Stimulated activated CD4-positive, alpha-beta T cell treated with anti-CD3 and anti-CD28 coated beads, TNF-alpha, amount 100 ng/mL, for 1 hour (primary cell): Measurements from ENCODE around the gene C15orf39.
A peak's percentile ranks its signal among the peaks of the same experiment; 100 is the strongest.
"Not testable (repeated sequence)": the region's sequence is repeated elsewhere in the genome, so short reads cannot be mapped to it uniquely, and the experiment has no call there.

Experiments
- DNase-seq, 3 donors: peaks; one replicate each; pipeline ENCODE4 v3.0.0-alpha.2; 2020; ENCODE audit warnings: low read depth in 3 of 3, low spot score in 1 of 3

C15orf39 gene

DNA sequence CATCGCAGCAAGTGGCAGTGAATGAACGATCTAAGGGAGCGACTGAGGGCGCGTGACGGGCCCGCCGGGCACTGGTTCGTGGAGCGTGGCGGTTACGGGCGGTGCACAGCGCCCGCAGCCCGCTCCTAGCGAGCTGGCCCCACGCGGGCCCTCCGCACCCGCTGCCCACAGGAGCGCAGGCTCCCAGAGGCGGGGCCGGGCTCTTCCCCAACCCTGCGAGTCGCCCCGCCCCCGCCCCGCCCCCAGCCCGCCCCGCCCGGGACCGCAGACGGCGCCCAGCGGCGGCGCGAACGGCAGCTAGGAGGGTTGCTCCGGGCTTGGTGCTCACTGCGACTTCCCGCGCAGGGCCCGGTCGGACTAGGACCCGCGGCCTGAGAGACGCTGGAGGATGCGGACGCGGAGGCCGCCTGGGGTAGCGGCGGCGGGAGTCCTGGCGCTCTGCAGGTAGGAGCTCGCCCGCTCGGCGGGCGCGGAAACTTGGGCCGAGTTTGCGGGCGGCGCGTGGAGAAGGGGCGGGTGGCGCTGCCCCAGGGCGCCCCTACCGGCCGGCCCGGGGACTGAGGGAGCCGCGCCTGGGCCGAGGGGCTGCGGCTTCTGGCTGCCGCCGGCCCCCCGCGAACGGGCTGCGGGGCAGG, at the start of gene C15orf39:
Gene C15orf39, plus strand, starts transcription at position 267 of the 635 bp plus-strand sequence. CDS start 4,167 bp downstream, outside the sequence.
- peak; percentile 24 to 72 (median 59) for DNase-seq

DNA sequence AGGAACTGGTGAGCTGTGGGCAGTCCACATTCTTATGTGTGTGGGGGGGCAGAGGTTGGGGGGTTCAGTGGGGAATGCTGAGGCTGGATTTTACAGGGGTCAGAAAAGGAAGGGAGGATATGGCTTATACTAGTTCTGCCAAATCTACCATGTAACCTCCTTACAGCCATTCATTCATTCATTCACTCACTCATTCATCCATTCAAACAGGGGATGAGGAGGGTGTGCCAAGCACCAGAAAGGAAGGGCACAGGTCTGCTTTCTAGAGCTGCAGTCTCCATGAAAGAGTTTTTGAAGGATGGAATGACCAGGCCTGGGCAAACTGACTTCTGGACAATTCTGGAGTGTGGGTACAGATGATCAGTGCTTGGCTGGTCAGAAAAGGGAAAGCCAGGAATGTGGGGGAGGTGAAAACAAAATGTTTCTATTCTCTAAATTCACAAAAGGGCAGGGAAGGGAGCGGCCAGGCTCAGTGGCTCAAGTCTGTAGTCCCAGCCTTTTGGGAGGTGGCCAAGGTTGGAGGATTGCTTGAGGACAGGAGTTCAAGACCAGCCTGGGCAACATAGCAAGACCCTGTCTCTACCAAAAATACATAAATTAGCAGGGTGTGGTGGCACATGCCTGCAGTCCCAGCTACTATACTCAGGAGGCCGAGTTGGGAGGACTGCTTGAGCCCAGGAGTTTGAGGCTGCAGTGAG, 49.2 kb upstream of the C15orf39 start:
- no peak for DNase-seq

DNA sequence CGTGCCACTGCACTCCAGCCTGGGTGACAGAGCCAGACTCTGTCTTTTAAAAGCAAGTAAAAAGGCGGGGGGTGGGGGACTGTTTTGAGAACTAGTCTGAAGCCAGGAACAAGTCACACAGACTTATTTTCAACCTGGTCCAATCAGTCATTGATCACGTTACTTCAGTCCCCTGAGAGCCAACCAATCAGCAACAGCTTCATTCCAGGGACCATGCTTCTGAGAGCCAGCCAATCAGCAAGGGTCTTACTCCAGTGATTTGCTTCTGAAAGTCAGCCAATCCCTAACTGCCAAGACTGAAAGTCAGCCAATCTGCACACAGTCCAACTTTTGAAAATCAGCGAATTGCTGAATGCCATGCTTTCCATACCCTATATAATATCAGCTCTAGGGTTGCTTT, 48.6 kb upstream of the C15orf39 start:
- DNase-seq = no peak

DNA sequence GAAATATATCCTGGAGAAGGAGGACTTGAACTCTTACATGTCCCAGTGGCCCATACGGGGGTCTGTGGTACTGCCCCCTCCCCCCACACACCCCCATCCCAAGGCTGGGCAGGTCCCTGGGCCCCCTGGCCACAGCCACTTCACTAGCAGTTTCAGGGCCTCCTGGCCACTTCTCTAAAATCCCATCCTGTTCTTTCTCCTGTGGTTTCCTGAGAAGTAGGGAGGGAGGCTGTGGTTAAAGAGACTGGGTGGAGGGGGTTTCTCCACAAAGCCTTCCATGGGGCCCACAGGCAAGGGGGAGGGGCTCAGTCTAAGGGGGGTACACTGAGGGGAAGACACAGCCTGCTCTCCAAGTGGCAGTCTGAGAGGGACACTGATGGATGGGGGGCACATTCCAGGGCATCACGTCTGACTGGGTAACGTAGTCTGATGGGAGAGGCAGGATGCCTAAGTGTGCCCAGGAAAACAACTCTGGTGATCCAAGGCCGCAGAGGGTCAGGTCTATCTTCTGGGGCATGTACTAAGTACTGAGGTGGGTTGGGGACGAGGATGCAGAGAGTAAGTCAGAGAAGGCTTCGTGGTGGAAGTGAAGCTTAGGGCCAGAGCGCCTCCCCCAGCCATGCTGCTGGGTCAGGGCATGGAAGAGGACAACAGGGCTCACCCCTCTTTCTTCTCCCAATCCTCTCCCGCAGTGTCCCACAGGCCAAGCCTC, 48.0 kb upstream of the C15orf39 start:
- DNase-seq = no peak

DNA sequence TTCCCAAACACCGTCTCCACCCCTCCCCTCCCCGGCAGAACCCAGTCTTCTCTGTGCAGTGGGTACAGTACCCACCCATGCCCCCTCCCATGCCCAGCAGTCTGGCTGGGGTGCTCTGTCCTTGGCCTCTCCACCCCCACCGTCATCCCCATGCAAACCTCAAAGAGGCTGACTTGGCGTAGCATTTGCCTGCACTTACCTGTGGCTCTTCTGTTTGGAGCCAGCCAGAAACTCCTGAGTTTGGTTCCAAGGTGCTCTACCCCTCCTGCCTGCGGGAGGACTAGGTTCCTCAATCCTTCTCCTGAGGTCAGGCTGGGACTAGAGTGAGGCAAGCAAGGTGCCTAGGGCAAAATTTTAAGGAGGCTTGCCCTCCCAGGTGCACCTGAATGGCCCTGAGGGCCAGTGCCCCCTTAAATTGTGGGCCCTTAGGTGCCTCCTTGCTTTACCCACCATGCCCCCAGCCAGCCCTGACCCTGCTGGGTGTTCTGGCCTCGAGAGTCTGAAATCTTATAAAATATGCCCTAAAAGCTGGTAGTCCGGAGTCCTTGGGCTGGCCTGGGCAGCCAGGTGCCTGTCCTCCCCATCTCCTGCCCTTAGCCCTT, 47.1 kb upstream of the C15orf39 start:
- DNase-seq = no peak

DNA sequence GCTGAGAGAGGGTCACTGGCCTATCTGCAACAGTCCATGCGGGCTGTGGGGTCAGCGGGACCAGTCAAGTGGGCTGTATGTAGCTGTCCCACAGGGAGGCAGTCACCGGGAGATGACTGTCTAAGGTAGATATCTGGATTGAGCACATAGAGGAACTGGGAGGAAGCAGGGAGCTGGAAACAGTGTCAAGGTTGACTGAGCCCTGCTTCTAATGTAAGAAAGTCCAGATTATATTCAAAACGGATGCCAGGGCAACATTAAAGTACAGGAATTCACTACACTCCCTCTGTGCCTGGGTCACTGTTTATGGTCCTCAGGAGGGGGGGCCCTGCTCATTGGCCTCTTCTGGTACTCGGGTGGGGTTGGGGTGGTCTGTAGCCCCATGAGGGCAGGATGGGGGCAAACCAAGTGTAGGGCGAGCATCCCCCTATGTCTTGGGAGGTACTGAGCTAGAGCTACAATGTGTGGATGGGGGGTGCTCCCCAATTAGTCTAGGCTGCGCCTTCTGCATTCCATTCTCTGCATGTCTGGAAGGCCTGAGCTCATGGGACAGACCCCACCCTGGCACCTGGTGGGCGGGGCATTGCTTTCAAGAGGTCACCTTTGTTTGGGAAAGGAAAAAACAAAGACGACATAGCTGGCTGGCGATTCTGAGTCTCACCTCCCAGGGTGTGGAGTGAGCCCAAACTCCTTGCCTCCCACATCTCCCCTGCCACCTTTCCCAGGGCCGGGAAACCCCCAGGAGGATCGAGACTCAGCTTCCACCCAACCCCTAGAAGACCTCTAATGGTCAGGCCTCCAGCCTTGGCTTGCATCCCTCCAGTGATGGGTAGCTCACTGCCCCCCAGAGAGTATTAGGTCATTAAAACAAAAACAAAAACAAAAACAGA, 45.1 kb upstream of the C15orf39 start:
- DNase-seq = no peak

DNA sequence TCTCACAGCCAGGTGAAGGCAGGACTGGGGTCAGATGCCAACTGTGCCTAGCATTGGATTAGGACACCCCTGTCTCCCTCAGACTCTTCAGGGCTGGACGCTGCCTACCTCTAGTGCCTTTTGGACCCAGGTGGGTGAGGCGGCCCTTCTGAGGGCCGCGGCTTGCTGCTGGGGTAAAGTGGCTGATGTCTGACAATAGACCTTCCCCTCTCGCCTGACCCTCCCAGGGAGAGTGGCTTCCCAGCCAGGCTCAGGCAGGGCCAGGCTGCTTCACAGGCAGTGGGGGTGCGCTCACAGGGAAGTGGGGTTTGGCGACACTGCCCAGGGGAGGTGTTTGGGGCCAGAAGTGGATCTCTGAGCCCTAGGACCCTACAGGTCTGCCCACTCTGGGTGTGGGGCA, 43.3 kb upstream of the C15orf39 start:
- no peak for DNase-seq

DNA sequence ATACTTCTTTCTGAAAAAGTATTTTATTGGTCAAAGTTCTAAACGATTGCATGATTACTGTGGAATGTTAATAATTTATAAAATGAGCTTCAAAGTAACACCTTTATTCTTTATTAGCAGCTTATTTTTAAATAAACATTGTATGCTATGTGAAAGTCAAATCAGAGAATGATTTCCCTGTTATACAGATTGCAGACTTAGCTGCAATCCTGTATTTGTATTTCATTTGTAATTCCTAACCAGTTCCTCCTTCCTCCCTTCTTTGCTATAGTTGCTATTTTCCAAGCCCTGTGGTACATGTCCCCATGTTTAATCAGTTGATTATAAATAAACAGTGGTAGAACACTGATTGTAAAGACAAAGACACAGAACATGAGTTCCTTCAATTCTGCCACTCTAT, 42.4 kb upstream of the C15orf39 start:
- no peak for DNase-seq

DNA sequence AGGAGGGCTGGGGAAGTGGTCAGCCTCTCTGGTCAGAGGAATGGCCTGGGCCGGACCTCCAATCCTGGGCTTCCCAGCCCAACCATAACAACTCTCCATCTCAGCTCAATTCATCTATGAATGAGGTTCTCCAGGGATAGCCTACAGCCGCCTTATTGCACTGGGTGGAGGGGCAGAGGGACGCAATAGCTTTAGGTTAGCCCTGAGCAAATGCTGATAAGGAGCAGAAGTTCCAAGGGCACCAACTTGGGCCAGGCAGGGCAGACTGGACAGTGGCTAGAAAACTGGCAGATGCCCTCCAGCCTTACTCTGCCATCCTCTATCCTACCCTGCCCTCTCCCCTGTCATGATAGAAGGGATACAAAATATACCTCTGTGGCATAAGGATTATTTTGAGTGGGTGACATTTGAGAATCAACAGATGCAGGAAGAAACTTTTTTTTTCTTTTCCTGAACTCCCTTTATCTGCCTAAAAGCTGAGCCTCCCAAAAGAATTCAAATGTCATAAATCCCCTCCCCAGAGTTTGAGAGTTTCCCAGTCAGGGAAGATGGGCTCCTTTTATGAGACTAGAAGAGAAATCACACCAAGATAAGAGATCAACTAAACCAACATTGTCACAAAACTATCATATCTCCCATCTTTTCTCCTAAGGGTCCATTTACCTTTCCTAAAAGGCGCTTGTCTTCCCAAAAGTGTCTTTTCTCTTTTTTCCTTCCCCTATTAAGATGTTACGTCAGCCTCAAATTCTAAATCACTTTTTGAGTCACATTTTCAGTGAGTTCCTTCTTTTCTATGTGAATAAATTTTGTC, 40.4 kb upstream of the C15orf39 start:
- DNase-seq = no peak

DNA sequence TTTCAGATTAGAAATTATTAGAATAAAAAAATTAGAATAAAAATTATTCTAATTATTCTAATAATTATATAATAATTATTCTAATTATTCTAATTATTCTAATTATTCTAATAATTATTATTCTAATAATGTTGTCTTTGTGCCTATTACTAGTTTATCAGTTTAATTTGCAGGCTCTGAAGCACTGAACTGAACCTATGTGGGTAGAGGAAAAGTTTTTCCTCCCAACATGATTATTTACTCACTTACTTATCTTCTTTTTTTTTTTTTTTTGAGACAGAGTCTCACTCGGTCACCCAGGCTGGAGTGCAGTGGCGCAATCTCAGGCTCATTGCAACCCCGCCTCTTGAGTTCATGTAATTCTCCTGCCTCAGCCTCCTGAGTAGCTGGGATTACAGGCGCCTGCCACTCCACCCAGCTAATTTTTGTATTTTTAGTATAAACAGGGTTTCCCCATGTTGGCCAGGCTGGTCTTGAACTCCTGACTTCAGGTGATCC, 39.7 kb upstream of the C15orf39 start:
- no peak for DNase-seq

DNA sequence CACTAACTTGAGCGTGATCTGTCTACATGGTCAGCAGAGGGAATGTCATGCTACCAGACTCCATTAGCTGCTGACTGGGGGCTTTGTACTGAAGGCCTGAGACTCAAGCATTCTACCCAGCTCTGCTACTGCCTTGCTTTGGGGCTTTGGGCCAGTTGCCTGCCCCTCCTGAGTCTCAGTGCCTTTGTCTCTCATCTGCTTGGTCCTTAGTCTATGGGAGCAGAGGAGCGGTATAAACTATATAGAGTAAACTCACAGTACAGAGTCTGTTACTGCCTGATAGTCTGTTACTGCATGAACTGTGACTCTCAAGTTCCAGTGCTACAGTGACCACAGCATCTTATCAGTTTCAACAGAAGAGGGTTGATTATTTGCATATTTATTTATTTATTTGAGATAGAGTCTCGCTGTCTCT, 38.5 kb upstream of the C15orf39 start:
- DNase-seq = no peak

DNA sequence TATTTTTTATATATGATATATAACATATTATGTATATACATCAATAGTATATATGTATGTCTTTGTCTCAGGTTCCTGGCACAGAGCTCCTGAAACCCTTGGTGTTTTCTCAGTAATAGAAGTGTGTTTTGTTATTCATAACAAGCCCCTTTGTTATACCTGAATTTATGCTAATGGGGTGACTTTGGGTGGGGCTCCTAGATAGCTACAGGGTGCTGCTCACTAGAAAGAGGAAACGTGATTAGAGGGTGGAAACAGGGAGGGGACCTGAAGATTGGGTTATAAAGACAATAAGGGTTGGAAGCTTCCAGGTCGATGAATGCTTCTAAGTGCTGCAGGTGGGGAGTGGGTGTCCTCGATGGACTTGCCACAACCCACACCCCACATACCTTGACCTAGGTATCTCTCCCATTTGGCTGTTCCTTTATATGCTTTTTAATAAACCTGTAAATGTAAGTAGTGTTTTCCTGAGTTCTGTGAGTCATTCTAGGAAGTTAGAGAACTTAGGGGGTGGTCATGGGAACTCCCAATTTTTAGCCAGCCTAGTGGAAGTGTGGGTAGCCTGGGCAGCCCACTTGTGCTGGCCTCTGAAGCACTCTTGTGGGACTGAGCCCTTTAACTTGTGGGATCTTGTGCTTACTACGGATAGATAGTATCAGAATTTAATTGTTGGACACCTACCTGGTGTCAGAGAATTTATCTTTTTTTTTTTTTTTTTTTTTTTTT, 36.9 kb upstream of the C15orf39 start:
- no peak for DNase-seq

DNA sequence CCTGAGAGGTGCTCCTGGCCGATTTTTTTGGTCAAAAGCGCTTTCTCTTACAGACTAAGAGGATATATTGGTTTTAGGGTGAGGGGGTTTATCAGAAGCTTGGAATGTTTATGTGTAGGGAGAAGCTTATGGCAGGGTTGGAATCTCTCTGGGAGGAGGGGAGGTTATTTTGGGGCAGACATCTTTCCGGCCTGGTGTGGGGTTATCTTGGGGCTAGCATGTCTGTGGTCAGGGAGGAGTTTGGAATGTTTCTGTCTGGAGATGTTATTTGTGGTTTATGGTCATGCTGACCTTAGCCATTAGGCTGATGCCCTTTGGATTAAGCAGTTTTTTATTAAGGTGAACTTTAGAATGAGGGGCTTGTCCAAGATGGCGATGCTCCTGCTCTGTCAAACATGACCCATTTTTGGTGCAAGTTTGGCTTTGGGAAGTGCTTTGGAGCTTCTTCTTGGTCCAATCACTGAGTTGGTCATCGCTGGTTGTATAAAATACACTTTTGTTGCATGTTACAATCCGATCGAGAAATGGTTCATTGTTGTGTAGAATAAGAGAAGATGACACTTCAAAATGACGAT, 35.1 kb upstream of the C15orf39 start:
- not testable (repeated sequence) for DNase-seq

DNA sequence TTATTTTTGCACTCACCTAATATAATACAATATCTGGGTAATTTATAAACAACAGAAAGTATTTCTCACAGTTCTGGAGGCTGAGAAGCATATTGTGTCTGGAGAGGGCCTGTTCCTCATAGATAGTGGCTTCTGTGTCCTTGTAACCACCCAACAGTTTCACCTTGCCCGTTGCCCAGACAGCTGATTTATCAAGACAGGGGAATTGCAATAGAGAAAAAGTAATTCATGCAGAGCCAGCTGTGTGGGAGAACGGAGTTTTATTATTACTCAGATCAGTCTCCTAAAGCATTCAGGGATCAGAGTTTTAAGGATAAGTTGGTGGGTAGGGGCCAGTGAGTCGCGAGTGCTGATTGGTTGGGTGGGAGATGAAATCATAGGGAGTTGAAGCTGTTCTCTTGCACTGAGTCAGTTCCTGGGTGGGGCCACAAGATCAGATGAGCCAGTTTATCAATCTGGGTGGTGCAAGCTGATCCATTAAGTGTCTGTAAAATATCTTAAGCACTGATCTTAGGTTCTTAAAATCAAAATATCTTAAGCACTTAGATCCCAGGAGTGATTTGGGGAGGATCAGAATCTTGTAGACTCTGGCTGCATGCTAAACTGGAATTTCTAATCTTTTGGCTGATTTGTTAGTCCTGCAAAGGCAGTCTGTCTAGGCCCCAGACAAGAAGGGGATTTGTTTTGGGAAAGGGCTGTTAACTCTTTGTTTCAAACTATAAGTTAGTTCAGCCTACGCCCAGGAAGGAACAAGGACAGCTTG, 33.9 kb upstream of the C15orf39 start:
- DNase-seq = no peak

DNA sequence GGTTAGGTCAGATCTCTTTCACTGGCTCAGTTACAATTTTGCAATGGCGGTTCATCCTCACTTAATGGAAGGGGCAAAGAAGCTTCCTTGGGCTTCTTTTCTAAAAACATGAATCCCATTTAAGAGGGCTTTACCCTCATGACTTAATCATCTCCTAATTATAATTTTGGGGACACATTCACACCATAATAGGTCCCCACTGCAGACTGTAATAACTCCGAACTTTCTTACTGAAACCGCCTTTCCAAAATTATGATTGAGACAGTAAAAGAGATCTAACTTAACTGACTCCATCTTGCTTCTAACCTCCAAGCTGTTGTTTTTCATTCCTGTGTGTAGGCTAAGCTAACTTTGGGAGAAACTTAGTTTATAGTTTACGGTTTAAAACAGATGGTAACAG, 33.3 kb upstream of the C15orf39 start:
- DNase-seq = no peak

DNA sequence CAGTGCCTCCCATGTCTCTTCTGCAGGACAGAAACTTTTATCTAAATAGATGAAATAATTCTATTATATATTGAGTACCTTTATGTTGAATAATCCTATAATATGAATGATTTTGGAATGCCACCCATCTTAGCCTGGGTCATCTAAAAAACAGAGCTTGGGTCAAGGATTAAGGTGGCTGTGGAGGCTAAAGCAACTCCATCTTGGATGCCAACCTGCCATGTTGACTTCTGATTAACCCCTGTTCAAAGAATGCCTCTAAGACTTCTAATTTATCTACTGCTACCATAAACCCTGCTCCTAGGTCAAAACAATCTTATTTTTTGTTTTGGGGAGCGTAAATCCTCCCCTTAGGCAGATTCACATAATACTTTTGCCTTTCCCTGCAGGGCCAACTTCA, 31.5 kb upstream of the C15orf39 start:
- DNase-seq = no peak

DNA sequence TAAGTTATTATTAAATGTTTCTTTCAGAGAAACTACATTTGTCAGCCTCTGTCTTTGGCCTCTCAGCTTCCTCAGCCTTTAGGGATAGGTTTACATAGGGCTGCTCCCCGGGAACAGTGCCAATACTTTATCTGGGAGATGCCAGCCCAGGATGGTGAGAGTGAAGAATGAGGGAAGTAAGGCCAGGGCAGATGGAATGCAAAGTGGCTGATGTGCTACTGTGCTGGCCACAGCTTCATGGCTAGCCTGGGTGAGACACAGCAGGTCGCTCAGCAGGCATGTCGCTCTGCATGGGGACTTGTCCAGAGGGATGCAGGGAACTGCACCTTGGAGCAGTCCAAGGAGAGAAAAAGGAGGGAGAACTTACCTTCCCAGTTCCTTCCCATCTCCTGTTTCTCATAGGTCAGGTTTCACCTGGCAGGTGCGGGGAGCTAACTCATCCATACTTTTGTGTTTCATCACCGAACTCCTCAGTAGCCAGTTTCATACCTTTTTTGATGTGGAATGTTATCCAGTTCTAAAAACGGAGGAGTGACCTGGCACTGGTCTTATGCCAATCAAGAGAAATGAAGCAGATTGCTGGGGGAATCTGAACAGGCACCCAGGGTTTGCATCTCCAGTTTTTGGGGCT, 30.9 kb upstream of the C15orf39 start:
- DNase-seq = no peak

DNA sequence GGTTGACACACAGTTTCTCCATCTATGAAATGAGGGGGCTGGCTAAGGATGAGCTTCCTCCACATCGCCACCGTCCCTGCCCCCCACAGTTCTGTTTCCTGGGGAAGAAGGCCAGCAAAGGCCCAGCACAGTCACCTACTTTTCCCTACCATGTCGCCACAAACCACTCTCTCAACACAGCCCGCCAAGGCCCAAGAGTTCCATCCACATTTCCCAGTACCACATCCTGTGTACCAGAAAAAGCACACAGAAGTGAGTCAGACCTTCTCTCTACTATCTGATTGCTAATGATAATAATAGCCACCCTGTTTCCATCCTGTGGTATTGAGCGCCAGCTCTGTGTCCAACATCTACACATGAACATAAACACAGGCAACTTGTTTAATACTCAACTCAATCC, 30.3 kb upstream of the C15orf39 start:
- DNase-seq = no peak
